HEK293T (cell line): ENCODE data around the gene AMZ2.

Experiments
- CTCF ChIA-PET: fragments of 350-600 bp; formaldehyde crosslinking; extraction: SDS; loops from one replicate; lab custom pipeline; 2021; ENCODE audit warnings: antibody characterized with exemption, inconsistent platforms; lab: Yijun Ruan, JAX
- POLR2A ChIA-PET: fragments of 350-600 bp; formaldehyde crosslinking; extraction: SDS; loops from one replicate; lab custom pipeline; 2020; ENCODE audit warnings: antibody characterized with exemption, inconsistent platforms; lab: Yijun Ruan, JAX
- DNase-seq: peaks from one replicate; pipeline ENCODE4 v3.0.0; 2012; ENCODE audit warnings: mixed read lengths; ENCODE audit errors: extremely low spot score
- ARNT ChIP-seq: fragments of 450-650 bp; IDR thresholded peaks from 2 replicates; pipeline ENCODE4 v1.6.1; 2017; ENCODE audit warnings: mild to moderate bottlenecking
- BHLHE40 ChIP-seq: fragments of 450-650 bp; IDR thresholded peaks from 2 replicates; pipeline ENCODE4 v1.6.1; 2016; ENCODE audit warnings: mild to moderate bottlenecking, moderate library complexity, borderline replicate concordance
- CTBP1 ChIP-seq: fragments of 450-650 bp; IDR thresholded peaks from 2 replicates; pipeline ENCODE4 v1.6.1; 2016; ENCODE audit warnings: borderline replicate concordance
- ELF4 ChIP-seq: fragments of 450-650 bp; IDR thresholded peaks from 2 replicates; pipeline ENCODE4 v1.6.1; 2017; ENCODE audit warnings: antibody characterized with exemption
- FOXA1 ChIP-seq: fragments of 450-650 bp; IDR thresholded peaks from 2 replicates; pipeline ENCODE4 v1.6.1; 2016; ENCODE audit warnings: mild to moderate bottlenecking
- FOXK2 ChIP-seq: fragments of 450-650 bp; IDR thresholded peaks from 2 replicates; pipeline ENCODE4 v1.6.1; 2016; ENCODE audit warnings: mild to moderate bottlenecking
- FOXM1 ChIP-seq: fragments of 450-650 bp; IDR thresholded peaks from 2 replicates; pipeline ENCODE4 v1.6.1; 2017; ENCODE audit warnings: mild to moderate bottlenecking, borderline replicate concordance
- HDGF ChIP-seq: fragments of 450-650 bp; IDR thresholded peaks from 2 replicates; pipeline ENCODE4 v1.6.1; 2017; ENCODE audit warnings: antibody characterized with exemption, borderline replicate concordance
- L3MBTL2 ChIP-seq: fragments of 450-650 bp; conservative IDR thresholded peaks from 2 replicates; pipeline ENCODE4 v1.6.1; 2016; ENCODE audit warnings: mild to moderate bottlenecking
- LEF1 ChIP-seq: fragments of 450-650 bp; IDR thresholded peaks from 2 replicates; pipeline ENCODE4 v1.6.1; 2017; ENCODE audit warnings: mild to moderate bottlenecking, borderline replicate concordance
- NFRKB ChIP-seq: fragments of 450-650 bp; IDR thresholded peaks from 2 replicates; pipeline ENCODE4 v1.6.1; 2016; ENCODE audit warnings: mild to moderate bottlenecking, moderate library complexity
- PKNOX1 ChIP-seq: fragments of 450-650 bp; IDR thresholded peaks from 2 replicates; pipeline ENCODE4 v1.6.1; 2016
- SP1 ChIP-seq: fragments of 450-650 bp; IDR thresholded peaks from 2 replicates; pipeline ENCODE4 v1.6.1; 2017
- SUZ12 ChIP-seq: fragments of 450-650 bp; IDR thresholded peaks from 2 replicates; pipeline ENCODE4 v1.6.1; 2016; ENCODE audit warnings: mild to moderate bottlenecking
- TARDBP ChIP-seq: fragments of 450-650 bp; IDR thresholded peaks from 2 replicates; pipeline ENCODE4 v1.6.1; 2016
- ZNF384 ChIP-seq: fragments of 450-650 bp; IDR thresholded peaks from 2 replicates; pipeline ENCODE4 v1.6.1; 2016

AMZ2 gene

DNA sequence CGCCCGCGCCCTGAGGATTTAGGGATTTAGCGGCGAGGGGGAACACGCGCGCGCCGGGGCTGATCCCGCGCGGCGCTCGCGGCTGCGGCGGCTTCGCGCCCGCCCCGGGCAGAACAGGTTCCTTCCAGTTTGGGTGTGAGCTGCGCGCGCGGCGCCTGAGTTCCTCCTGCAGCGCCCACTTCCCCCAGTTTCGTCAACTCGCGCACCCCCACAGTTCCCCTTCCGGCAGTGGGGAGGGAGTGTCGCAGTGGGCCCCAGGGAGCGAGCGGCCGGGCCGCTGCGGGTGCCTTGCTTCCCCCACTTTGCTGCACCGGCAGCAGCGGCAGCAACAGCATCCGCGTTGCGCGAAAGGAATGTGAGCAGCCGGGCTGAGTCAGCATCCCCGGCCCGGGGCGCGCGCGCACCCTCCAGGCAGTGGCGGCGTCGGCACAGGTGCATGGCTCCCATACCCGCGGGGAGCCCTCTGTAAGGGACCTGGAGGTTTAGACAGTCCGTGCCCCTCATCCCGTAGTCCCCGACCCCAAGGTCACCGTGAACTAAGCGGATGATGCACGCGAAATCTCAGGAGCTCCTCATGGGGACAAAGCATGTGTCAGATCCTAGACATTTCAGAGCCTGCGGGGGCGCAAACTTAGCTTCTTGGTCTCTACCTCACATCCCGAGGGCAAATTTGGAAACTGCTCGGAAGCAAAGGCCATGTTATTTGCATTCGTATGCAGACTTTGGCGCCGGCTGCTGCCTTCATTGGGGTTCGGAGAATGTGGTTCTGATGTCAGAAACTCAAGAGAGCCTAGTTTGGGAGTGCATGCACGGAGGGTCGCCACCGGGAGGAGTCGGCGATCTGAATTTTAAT is 44.2 kb downstream of the AMZ2 start:
- POLR2A ChIA-PET, result interaction anchor here (0.6 to 1.6 kb wide), 6 partner anchors 23 to 165 kb away, joined by 3 to 8 read pairs (median 3); partner anchors contain the start of gene WIPI1
- DNase-seq, result peak; percentile 74
- TF ChIP-seq SUZ12 (no peak), L3MBTL2 (peak; percentile 69), ARNT (no peak), ELF4 (no peak), ZNF384 (no peak), CTBP1 (peak; percentile 46; the same call in 1 of the 2 replicates), TARDBP (no peak)
- CTCF ChIA-PET, result interaction anchor here (1.0 to 1.1 kb wide), 2 partner anchors 11 to 106 kb away, joined by 3 to 4 read pairs; no protein-coding TSS in a partner anchor

DNA sequence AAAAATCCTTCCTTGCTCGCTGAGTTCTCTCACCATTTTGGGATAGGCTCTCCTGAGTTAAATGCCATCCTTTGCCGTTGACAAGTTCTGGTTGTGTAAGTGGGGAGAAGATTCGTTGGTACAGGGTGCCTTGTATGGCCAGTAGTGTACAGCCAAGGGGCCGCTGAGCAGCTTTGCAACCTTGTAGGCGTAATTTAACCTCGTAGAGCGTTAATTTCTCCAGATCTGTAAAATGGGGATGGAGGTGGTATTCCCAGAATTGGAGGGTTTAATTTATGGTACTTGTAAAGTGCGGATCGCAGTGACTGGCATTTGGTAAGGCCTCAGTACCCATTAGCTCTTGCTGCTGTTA is 44.8 kb downstream of the AMZ2 start:
- TF ChIP-seq SP1 (no peak), CTBP1 (no peak), BHLHE40 (no peak), FOXA1 (no peak), HDGF (no peak), SUZ12 (no peak), ZNF384 (no peak), NFRKB (no peak), L3MBTL2 (no peak), TARDBP (no peak), PKNOX1 (no peak), FOXM1 (no peak), ARNT (no peak), ELF4 (no peak), LEF1 (no peak), FOXK2 (no peak)
- no peak for DNase-seq
- POLR2A ChIA-PET, result interaction anchor here (0.6 to 1.4 kb wide), 4 partner anchors 78 to 165 kb away, joined by 3 read pairs; partner anchors contain the start of gene WIPI1
- CTCF ChIA-PET, result interaction anchor here (1.0 to 1.1 kb wide), 2 partner anchors 10 to 106 kb away, joined by 3 to 4 read pairs; no protein-coding TSS in a partner anchor

GRCh38 chr17:68293490-68294195 is 45.8 kb downstream of the AMZ2 start:
- CTCF ChIA-PET, result no interaction called here
- TF ChIP-seq TARDBP, result no peak
- no peak for TF ChIP-seq FOXM1
- TF ChIP-seq HDGF, result no peak
- TF ChIP-seq L3MBTL2, result no peak
- no peak for TF ChIP-seq LEF1
- no peak for TF ChIP-seq SP1
- no peak for TF ChIP-seq SUZ12
- no peak for TF ChIP-seq FOXA1
- TF ChIP-seq ELF4, result no peak
- TF ChIP-seq BHLHE40, result no peak
- no peak for TF ChIP-seq FOXK2
- POLR2A ChIA-PET, result no interaction called here

DNA sequence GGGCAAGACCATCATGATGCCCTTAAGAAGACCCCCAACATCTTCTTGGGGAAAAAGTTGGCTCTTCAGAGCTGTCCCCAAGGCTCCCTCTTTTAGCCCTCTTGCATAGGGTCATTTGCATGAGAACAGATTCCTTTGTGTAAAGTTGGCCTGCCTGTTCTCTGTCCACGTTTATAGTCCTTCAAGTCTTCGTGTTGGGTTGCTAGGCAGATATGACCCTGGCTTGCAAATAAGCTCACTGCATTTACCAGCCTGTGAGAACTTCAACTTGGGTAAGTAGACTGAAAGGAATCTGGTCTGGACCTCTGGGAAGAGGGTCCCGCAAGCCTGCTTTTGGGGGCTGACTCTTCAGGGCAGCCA is 46.3 kb downstream of the AMZ2 start:
- DNase-seq, result no peak
- ChIA-PET CTCF (no interaction called here), POLR2A (no interaction called here)

More at GRCh38 chr17:68293490-68294195, 45.8 kb downstream of the AMZ2 start:
- no peak for DNase-seq

DNA sequence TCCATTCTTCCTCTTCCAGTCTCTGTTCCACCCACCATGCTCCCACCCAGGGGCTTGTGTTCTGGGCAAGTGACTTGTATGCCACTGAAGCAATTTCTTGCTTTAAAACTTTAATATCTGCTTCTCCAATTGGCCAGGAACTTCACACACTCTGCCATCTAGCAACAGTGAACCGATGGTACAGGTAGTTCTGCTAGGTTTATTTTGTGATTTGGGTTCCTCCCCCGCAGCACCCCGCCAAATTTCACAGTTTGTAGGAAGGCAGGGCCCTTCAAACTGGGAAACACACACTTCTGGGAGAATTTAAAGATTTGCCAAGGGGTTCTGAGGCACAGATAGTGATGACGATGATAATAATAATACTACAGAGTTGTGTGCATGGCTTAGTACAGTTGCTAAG is 46.8 kb downstream of the AMZ2 start:
- TF ChIP-seq L3MBTL2 (no peak), SP1 (no peak), FOXA1 (no peak), SUZ12 (no peak)
- DNase-seq, result no peak
- ChIA-PET POLR2A (no interaction called here), CTCF (no interaction called here)

More for the DNA sequence above, 46.3 kb downstream of the AMZ2 start:
- TF ChIP-seq FOXA1, result no peak
- TF ChIP-seq BHLHE40, result no peak
- no peak for TF ChIP-seq NFRKB
- TF ChIP-seq ELF4, result no peak
- no peak for TF ChIP-seq L3MBTL2
- TF ChIP-seq SP1, result no peak
- no peak for TF ChIP-seq SUZ12
- TF ChIP-seq FOXM1, result no peak
- no peak for TF ChIP-seq ZNF384
- TF ChIP-seq LEF1, result no peak
- no peak for TF ChIP-seq HDGF
- no peak for TF ChIP-seq PKNOX1
- no peak for TF ChIP-seq ARNT
- no peak for TF ChIP-seq CTBP1
- TF ChIP-seq TARDBP, result no peak
- no peak for TF ChIP-seq FOXK2

GRCh38 chr17:68295086-68295485 is 47.2 kb downstream of the AMZ2 start:
- TF ChIP-seq FOXA1, result no peak
- no peak for TF ChIP-seq SP1
- TF ChIP-seq PKNOX1, result no peak
- no peak for TF ChIP-seq ARNT
- no peak for TF ChIP-seq ZNF384
- no peak for TF ChIP-seq SUZ12
- TF ChIP-seq ELF4, result no peak
- CTCF ChIA-PET, result no interaction called here
- POLR2A ChIA-PET, result no interaction called here
- DNase-seq, result no peak
